GM12864 (cell line): ENCODE measurements around the gene WDR83.
"Not testable (repeated sequence)": the region's sequence is repeated elsewhere in the genome, so short reads cannot be mapped to it uniquely, and the experiment has no call there.

Experiments used
- DNase-seq: peaks from one replicate; pipeline ENCODE4 v3.0.0-alpha.2; 2011; ENCODE audit warnings: low read depth
- H3K4me3 ChIP-seq: 2 replicates; pipeline ENCODE4 v1.5.1; 2011; ENCODE audit warnings: mild to moderate bottlenecking, low read depth, low read length, control low read depth
- CTCF ChIP-seq: IDR thresholded peaks from 2 replicates; pipeline ENCODE4 v1.5.1; 2011; ENCODE audit warnings: low read depth, mild to moderate bottlenecking, moderate library complexity, low read length, control low read depth, inconsistent platforms; ENCODE audit errors: missing control alignments

The WDR83 gene

DNA sequence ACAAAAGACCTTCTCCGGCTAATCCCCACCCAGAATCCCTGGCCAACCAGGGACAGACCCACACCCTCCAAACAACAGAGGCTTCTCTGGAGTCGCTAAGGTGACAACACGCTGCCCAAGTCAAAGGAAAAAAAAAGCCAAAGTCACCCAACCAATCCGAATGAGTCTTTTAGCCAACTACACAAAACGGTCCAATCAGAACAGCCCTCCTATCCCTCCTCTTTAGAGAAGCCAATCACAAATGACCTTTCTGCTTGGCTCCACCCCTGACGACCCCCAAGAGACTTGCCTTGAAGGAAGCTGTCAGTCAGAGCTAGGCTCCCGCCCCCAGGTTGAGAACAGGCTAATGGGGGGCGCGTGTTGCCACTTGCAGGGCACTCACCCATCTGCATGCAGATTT is 36.4 kb downstream of the WDR83 start:
- TF ChIP-seq CTCF: no peak
- no peak for DNase-seq
- no peak overlapping the region for H3K4me3 ChIP-seq

- DNase-seq: no peak
- no peak overlapping the region for H3K4me3 ChIP-seq
- no peak for TF ChIP-seq CTCF
Observed at GRCh38 chr19:12705169-12705568, 38.6 kb downstream of the WDR83 start.

DNA sequence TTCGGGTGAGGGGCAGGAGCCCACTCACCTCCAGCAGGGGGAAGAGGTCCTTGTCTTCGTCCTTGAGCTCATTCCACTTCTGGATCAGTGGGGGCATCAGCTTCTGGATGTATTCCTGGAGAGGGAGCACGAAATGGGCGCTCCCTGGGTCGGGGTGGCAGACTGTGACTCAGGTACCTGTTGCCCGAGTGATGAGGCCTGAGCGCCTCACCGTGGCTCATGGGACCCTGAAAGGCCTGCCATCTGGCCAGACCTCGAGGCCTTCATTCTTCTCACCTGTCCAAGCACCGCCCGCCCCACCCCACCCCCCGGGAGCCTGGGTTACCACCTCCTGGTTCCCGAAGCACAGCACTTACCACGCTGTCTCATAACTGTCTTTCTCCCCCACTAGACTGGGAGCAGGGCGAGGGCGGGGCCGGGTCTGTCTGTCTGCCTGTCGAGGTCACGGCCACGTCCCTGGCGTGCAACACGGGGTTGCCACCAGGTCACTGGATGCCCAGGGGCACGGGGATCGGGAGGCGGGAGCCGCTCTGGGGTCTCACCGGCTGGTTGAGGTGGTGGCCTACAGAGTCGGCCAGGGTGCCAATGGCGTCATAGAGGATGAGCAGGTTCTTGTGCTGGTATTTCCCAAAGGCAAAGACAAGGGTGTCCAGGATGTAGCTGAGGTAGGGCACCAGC is 39.2 kb downstream of the WDR83 start:
- no peak overlapping the region for H3K4me3 ChIP-seq
- no peak for DNase-seq
- TF ChIP-seq CTCF: no peak

GRCh38 chr19:12706332-12706718 is 39.7 kb downstream of the WDR83 start:
- H3K4me3 ChIP-seq: no peak overlapping the region
- DNase-seq: no peak
- TF ChIP-seq CTCF: no peak

DNA sequence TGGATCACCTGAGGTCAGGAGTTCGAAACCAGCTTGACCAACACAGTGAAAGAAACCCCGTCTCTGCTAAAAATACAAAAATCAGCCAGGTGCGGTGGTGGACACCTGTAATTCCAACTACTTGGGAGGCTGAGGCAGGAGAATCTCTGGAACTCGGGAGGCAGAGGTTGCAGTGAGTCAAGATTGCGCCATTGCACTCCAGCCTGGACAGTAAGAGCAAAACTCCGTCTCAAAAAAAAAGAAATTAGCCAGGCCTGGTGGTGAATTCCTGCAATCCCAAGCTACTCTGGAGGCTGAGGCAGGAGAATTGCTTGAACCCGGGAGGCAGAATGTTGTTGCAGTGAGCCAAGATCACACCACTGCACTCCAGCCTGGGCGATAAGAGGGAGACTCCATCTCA is 42.0 kb downstream of the WDR83 start:
- H3K4me3 ChIP-seq: no peak overlapping the region
- DNase-seq: no peak
- TF ChIP-seq CTCF: no peak

DNA sequence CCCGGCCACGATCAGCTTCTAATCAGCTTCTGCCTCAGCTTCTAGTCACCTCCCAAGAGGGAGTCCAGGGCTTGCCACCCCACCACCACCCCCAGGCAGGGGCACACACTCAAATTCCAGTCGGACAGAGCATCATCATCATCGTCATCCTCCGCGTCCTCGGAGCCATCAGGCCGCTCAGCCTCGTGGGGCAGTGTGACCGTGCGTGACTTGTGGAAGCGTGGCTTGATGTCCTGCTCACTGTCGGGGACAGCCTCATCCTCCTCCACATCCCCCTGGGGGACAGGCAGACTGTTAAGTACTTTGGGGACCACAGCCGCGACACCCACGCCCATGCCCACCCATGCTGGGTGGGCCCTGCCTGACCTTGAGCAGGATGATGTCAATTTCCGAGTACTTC is 44.6 kb downstream of the WDR83 start:
- H3K4me3 ChIP-seq: no peak overlapping the region
- TF ChIP-seq CTCF: no peak
- DNase-seq: no peak

DNA sequence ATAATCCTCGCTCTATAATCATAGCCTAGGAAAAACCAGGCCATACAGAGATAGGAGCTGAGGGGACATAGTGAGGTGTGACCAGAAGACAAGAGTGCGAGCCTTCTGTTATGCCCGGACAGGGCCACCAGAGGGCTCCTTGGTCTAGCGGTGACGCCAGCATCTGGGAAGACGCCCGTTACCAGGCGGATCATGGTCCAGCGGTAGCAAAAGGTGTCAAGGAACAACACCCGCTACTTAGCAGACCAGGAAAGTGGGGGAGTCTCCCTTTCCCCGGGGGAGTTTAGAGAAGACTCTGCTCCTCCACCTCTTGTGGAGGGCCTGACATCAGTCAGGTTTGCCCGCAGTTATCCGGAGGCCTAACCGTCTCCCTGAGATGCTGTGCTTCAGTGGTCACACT is 45.5 kb downstream of the WDR83 start:
- not testable (repeated sequence) for DNase-seq

DNA sequence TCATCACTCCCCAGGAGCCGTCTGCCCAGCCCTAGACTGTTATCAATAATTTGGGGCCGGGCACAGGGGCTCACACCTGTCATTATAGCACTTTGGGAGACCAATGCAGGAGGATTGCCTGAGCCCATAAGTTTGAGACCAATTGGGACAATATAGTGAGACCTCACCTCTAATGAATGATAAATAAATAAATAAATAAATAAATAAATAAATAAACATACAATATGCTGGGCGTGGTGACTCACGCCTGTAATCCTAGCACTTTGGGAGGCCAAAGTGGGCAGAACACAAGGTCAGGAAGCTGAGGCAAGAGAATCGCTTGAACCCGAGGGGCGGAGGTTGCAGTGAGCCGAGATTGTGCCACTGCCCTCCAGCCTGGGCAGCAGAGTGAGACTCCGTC is 46.7 kb downstream of the WDR83 start:
- not testable (repeated sequence) for H3K4me3 ChIP-seq, DNase-seq

More for the DNA sequence above, 45.5 kb downstream of the WDR83 start:
- not testable (repeated sequence) for H3K4me3 ChIP-seq
